Retinal pigment epithelial cell (primary cell): Measurements from ENCODE around the gene TRIB2.

ENCODE experiments used
- DNase-seq: peaks from one replicate; pipeline ENCODE4 v3.0.0-alpha.2; 2010; ENCODE audit warnings: low read depth
- H3K4me3 ChIP-seq: 2 replicates; pipeline ENCODE4 v1.5.1; 2011; ENCODE audit warnings: mild to moderate bottlenecking, low read length, control low read depth, moderate library complexity
- TF ChIP-seq, protein P1 (sequence below): conservative IDR thresholded peaks from 2 replicates; pipeline ENCODE4 v1.5.1; 2011; ENCODE audit warnings: low read depth, low read length, control low read depth, inconsistent platforms

TRIB2 gene

GRCh38 chr2:12761104-12761503 is 44.4 kb downstream of the TRIB2 start:
- TF ChIP-seq, protein P1, sequence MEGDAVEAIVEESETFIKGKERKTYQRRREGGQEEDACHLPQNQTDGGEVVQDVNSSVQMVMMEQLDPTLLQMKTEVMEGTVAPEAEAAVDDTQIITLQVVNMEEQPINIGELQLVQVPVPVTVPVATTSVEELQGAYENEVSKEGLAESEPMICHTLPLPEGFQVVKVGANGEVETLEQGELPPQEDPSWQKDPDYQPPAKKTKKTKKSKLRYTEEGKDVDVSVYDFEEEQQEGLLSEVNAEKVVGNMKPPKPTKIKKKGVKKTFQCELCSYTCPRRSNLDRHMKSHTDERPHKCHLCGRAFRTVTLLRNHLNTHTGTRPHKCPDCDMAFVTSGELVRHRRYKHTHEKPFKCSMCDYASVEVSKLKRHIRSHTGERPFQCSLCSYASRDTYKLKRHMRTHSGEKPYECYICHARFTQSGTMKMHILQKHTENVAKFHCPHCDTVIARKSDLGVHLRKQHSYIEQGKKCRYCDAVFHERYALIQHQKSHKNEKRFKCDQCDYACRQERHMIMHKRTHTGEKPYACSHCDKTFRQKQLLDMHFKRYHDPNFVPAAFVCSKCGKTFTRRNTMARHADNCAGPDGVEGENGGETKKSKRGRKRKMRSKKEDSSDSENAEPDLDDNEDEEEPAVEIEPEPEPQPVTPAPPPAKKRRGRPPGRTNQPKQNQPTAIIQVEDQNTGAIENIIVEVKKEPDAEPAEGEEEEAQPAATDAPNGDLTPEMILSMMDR, result no peak
- H3K4me3 ChIP-seq, result no peak overlapping the region
- DNase-seq, result no peak

GRCh38 chr2:12762337-12762736 is 45.6 kb downstream of the TRIB2 start:
- H3K4me3 ChIP-seq, result no peak overlapping the region
- DNase-seq, result no peak
- TF ChIP-seq, protein P1, result no peak

DNA sequence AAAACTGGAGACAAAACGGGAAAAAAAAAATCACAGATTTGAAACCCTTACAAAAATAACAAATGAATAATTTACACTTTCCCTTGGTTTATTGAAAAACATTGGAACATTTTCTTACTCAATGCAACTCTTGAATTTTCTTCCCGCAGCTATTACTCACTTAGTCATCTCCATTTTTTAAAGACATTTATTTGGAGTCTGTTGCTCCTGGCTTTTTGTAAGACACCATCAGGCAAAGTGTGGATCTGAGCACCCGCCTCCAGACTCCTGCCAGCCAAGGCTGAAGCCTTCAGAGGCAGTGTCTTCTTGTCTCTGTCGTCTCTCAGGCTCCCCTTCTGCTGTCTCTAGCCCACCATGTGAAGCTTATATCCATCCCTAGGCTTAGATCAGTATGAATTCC is 46.2 kb downstream of the TRIB2 start:
- no peak overlapping the region for H3K4me3 ChIP-seq
- no peak for DNase-seq
- TF ChIP-seq, protein P1, result no peak

GRCh38 chr2:12763486-12763885 is 46.8 kb downstream of the TRIB2 start:
- TF ChIP-seq, protein P1, result no peak
- H3K4me3 ChIP-seq, result no peak overlapping the region
- DNase-seq, result no peak

DNA sequence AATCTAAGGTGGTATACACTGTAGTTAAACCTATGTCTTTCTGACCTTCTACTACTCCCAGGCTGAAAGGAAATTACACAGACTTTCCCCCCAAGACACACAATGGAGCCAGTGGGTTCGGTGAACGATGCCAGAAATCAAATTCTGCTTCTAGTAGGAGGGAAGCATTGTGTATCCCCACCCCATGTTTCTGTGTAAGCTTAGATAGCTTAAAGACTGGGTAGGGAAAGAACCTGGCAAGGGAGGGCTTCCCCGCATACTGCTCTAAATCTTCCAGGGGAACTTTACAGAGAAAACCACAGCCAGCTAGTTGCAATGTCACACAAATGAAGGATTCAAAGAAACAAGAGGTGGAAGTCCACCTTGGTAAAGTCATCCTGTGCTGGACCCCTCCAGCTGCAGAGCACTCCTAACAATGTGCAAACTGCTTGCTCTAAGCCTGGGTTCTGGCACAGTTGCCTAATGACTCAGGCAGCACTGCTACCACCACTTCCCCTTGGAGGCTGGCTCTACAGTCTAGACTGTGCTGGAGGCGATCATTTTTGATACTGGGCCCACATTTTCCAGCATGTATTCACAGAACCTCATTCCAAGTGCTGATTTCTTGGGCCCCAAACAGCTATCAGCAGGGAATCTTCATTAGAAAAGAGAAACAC is 47.5 kb downstream of the TRIB2 start:
- TF ChIP-seq, protein P1, result no peak
- H3K4me3 ChIP-seq, result no peak overlapping the region
- DNase-seq, result no peak

DNA sequence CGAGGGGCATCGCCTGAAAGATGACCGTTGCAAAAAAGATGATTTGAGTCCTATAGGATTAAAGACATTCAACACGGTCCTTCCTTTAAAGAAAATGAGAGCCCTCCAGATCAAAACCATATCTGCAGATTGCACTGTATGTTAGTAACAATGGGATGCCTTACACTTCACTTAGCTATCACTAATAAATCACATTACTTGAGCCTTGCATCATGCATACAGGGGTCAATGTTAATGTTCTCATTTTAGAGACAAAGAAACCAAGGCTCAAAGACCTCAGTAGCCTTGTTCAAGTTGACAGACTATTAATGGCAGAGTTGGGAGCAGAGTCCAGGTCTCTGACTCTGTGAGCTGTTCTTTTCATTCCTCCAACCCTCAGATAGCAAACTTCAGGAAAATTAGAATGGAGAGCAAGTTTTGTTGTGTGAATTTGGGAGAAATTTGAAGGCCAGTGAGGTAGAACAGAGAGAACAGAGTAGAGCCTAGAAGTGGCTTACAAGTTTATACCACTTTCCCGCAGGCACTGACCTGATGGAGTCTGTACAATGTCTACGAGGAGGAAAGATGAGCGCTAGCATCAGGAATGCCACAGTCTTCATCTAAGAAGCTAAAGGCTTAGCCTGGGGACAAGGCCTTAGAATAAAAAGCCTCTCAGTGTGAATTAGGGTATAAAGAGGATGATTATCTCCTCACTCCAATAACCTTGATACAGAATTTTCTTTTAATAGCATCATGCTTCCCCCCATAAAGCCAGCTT is 48.3 kb downstream of the TRIB2 start:
- DNase-seq, result no peak
- no peak overlapping the region for H3K4me3 ChIP-seq
- TF ChIP-seq, protein P1, result no peak

DNA sequence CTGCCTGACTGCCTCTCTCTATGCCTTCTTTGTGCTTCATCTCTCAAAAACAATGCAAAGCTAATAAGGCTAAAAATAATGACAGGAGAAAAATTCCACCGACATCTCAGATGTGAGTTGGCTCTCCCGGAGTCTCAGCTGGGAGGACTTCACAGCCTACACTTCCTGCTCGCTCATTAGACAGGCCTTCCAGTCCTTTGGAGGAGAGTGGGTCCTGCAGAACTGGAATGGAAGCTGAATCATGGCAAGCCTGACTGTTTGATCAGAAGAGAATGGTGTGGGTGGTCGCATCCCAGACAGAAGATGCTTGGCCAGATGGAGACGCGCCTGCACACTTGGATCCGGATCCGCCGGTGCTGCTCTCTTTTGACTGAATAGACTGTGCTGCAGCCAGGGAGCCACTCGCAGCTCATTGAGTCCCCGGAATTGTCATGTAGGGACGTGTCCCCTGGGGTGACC is 49.7 kb downstream of the TRIB2 start:
- TF ChIP-seq, protein P1, result no peak
- H3K4me3 ChIP-seq, result no peak overlapping the region
- no peak for DNase-seq
